ENCODE measurements around the gene VSX1.
A peak's percentile ranks its signal among the peaks of the same experiment; 100 is the strongest.

VSX1 gene

DNA sequence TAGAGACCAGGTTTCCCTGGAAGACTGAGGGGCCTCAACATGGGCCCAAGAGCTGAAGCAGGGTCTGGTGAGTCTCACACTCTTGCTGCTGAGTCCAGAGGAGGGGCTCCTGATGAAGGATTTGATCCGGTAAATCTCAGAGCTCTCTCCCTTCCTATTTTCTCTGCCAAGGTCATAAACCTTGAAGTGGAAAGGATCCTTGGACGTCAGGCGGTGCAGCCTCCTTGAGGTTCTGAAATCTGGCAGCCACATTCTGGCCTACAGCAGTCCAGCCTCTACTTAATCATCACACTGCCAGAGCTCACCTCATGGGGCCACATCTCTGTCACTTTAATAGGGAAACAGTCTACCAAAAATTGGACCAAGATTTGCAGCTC, 48.0 kb downstream of the VSX1 start:
- Histone ChIP-seq H3K9me3 (ENCODE audit: control insufficient read depth, insufficient read depth, low read depth, low read length) (no peaks in the 10 kb centered on the region), H3K4me1 (ENCODE audit: control insufficient read depth, insufficient read depth, low read length) (peaks cover 7% of the 10 kb centered on the region), H3K4me3 (ENCODE audit: low read depth, low read length) (no peak overlapping the region), H3K36me3 (ENCODE audit: control insufficient read depth in 2 of 2, insufficient read depth in 1 of 2, low read length in 2 of 2) (peaks cover 0 to 3% of the 10 kb centered on the region in 2 experiments; a peak in 1 of 3 replicates), H3K27ac (ENCODE audit: extremely low read depth, low read depth, low read length) (no peak overlapping the region)
- ChIA-PET POLR2A (no interaction called here), CTCF (interaction anchor here (0.7 to 0.9 kb wide), 2 partner anchors 24 to 31 kb away, joined by 3 read pairs; no protein-coding TSS in a partner anchor)
- no peak for TF ChIP-seq GLIS1 (tag by site-specific recombination; IDR thresholded peaks at IDR 0.05)
- TF ChIP-seq ZNF501 (tag by site-specific recombination; IDR thresholded peaks at IDR 0.05) = no peak
- TF ChIP-seq ZSCAN23 (tag by site-specific recombination; IDR thresholded peaks at IDR 0.05) = no peak
- no peak for TF ChIP-seq ZNF23 (tag by site-specific recombination; IDR thresholded peaks at IDR 0.05; ENCODE audit: borderline replicate concordance)
- TF ChIP-seq ZNF473 (tag by site-specific recombination; IDR thresholded peaks at IDR 0.05) = no peak
- no peak for TF ChIP-seq ZNF26 (tag by site-specific recombination; IDR thresholded peaks at IDR 0.05)
- TF ChIP-seq, protein P1, sequence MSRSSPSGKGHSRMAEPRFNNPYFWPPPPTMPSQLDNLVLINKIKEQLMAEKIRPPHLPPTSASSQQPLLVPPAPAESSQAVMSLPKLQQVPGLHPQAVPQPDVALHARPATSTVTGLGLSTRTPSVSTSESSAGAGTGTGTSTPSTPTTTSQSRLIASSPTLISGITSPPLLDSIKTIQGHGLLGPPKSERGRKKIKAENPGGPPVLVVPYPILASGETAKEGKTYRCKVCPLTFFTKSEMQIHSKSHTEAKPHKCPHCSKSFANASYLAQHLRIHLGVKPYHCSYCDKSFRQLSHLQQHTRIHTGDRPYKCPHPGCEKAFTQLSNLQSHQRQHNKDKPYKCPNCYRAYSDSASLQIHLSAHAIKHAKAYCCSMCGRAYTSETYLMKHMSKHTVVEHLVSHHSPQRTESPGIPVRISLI (tag by site-specific recombination; IDR thresholded peaks at IDR 0.05) = no peak

DNA sequence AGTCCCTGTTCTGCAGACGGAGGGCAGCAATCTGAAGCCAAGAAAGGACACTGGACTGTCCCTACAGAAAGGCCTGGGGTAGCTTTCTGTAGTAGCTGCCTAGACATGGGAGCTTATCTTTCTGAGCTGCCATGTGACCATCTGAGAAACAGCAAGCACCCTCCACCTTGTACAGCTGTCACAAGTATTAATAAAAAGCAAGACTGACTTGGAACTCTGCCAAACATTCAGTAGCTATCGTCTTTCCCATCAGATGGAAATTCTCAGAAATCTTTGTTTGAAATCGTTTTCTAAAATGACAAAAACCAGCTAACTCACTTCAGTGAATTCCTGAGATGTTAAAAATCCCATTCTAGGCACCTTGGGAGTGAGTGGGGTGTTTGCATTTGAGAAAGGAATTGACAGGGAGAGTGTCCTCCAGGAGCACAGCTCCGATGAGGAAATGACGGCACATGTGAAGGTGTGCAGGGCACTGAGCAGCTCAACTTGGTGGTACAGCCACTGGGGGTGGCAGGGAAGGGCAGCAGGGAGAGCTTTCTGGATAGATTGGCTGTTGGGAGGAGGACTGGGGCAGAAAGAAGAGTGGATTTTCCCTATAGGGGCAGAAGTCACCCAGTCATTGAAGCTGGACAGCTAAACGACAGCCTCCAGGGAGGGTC, 48.5 kb downstream of the VSX1 start:
- POLR2A ChIA-PET = no interaction called here

GRCh38 chr20:25032478-25033264, 49.3 kb downstream of the VSX1 start:
- Histone ChIP-seq H3K27ac (ENCODE audit: extremely low read depth, low read depth, low read length) (no peak overlapping the region), H3K9me3 (ENCODE audit: control insufficient read depth, insufficient read depth, low read depth, low read length) (no peaks in the 10 kb centered on the region), H3K4me3 (ENCODE audit: low read depth, low read length) (no peak overlapping the region), H3K36me3 (ENCODE audit: control insufficient read depth in 2 of 2, insufficient read depth in 1 of 2, low read length in 2 of 2) (peaks cover 0 to 3% of the 10 kb centered on the region in 2 experiments; a peak in 1 of 3 replicates), H3K4me1 (ENCODE audit: control insufficient read depth, insufficient read depth, low read length) (peaks cover 7% of the 10 kb centered on the region)
- TF ChIP-seq, protein P2, sequence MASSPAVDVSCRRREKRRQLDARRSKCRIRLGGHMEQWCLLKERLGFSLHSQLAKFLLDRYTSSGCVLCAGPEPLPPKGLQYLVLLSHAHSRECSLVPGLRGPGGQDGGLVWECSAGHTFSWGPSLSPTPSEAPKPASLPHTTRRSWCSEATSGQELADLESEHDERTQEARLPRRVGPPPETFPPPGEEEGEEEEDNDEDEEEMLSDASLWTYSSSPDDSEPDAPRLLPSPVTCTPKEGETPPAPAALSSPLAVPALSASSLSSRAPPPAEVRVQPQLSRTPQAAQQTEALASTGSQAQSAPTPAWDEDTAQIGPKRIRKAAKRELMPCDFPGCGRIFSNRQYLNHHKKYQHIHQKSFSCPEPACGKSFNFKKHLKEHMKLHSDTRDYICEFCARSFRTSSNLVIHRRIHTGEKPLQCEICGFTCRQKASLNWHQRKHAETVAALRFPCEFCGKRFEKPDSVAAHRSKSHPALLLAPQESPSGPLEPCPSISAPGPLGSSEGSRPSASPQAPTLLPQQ (tag by site-specific recombination; IDR thresholded peaks at IDR 0.05) = no peak
- TF ChIP-seq ZNF596 (tag by site-specific recombination; IDR thresholded peaks at IDR 0.05) (no peak), ZNF629 (tag by site-specific recombination; IDR thresholded peaks at IDR 0.05) (no peak), EGR2 (tag by site-specific recombination; IDR thresholded peaks at IDR 0.05; ENCODE audit: low read depth) (peak; percentile 76), PRDM10 (tag by site-specific recombination; IDR thresholded peaks at IDR 0.05) (no peak), ZFHX2 (tag by site-specific recombination; conservative IDR thresholded peaks at IDR 0.05) (peak; percentile 68), ZNF184 (tag by site-specific recombination; IDR thresholded peaks at IDR 0.05) (no peak), ZNF416 (tag by site-specific recombination; IDR thresholded peaks at IDR 0.05) (no peak), ZFP69B (tag by site-specific recombination; IDR thresholded peaks at IDR 0.05) (no peak)
- ChIA-PET CTCF (no interaction called here), POLR2A (no interaction called here)

More for the DNA sequence above, 48.5 kb downstream of the VSX1 start:
- Histone ChIP-seq H3K4me3 (ENCODE audit: low read depth, low read length) (no peak overlapping the region), H3K27ac (ENCODE audit: extremely low read depth, low read depth, low read length) (no peak overlapping the region), H3K36me3 (ENCODE audit: control insufficient read depth in 2 of 2, insufficient read depth in 1 of 2, low read length in 2 of 2) (peaks cover 0 to 3% of the 10 kb centered on the region in 2 experiments; a peak in 1 of 3 replicates), H3K4me1 (ENCODE audit: control insufficient read depth, insufficient read depth, low read length) (peaks cover 7% of the 10 kb centered on the region), H3K9me3 (ENCODE audit: control insufficient read depth, insufficient read depth, low read depth, low read length) (no peaks in the 10 kb centered on the region)
- TF ChIP-seq, protein P3, sequence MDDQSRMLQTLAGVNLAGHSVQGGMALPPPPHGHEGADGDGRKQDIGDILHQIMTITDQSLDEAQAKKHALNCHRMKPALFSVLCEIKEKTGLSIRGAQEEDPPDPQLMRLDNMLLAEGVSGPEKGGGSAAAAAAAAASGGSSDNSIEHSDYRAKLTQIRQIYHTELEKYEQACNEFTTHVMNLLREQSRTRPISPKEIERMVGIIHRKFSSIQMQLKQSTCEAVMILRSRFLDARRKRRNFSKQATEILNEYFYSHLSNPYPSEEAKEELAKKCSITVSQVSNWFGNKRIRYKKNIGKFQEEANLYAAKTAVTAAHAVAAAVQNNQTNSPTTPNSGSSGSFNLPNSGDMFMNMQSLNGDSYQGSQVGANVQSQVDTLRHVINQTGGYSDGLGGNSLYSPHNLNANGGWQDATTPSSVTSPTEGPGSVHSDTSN (CRISPR knock-in tag; IDR thresholded peaks at IDR 0.05) = no peak
- TF ChIP-seq ZNF341 (tag by site-specific recombination; IDR thresholded peaks at IDR 0.05; ENCODE audit: low read depth) = peak; percentile 27; the same call in 1 of the 2 replicates
- peak; percentile 92 for TF ChIP-seq ZNF239 (tag by site-specific recombination; IDR thresholded peaks at IDR 0.05)
- CTCF ChIA-PET = interaction anchor here (0.7 to 0.9 kb wide), 2 partner anchors 24 to 32 kb away, joined by 3 read pairs; no protein-coding TSS in a partner anchor

Data from HEK293 (cell line).